IMR-90 (cell line): ENCODE measurements around the gene KATNAL2. TPM values are rescaled to one million over a fixed set of nuclear protein-coding genes. Genes with fewer than 3 reads are reported as not detected.

Experiments used
- ATAC-seq: fragments of 200-7000 bp; cut with Tn5 transposase; 2 replicates; pipeline ENCODE4 v1.9.1; 2020; ENCODE audit warnings: low read depth, mild to moderate bottlenecking, moderate library complexity
- BruUV-seq: library from RNA; stranded (reverse); fragments of 400-500 nt; replicated peaks from 2 replicates; lab custom pipeline; 2021; lab: Mats Ljungman, UMichigan
- CTCF ChIA-PET: fragments of 300-600 bp; formaldehyde crosslinking; extraction: SDS; loops from one replicate; lab custom pipeline; 2021; ENCODE audit warnings: antibody characterized with exemption; lab: Yijun Ruan, JAX
- POLR2A ChIA-PET: fragments of 300-600 bp; sonication (Branson Sonifier 250); formaldehyde crosslinking; loops from one replicate; lab custom pipeline; 2022; ENCODE audit warnings: antibody characterized with exemption; ENCODE audit not compliant: unreplicated experiment; lab: Charles Lee
- DNase-seq: peaks from one replicate; pipeline ENCODE4 v3.0.0; 2013
- H2AFZ ChIP-seq: replicated peaks from 2 replicates; pipeline ENCODE3; 2013; ENCODE audit warnings: low read length, mild to moderate bottlenecking; ENCODE audit not compliant: poor library complexity
- H2AK5ac ChIP-seq: 2 replicates; pipeline ENCODE4 v1.6.1; 2013; ENCODE audit warnings: low read depth, low read length, inconsistent platforms
- H2AK9ac ChIP-seq: replicated peaks from 2 replicates; pipeline ENCODE3; 2013; ENCODE audit warnings: mild to moderate bottlenecking, low read depth, low read length, moderate library complexity; ENCODE audit not compliant: poor library complexity
- H2BK120ac ChIP-seq: 2 replicates; pipeline ENCODE4 v1.6.1; 2013; ENCODE audit warnings: low read depth, low read length, inconsistent platforms
- H2BK15ac ChIP-seq: 3 replicates; pipeline ENCODE4 v1.6.1; 2013; ENCODE audit warnings: low read depth, low read length, inconsistent platforms
- H2BK20ac ChIP-seq: 2 replicates; pipeline ENCODE4 v1.6.1; 2013; ENCODE audit warnings: low read depth, mild to moderate bottlenecking, inconsistent platforms, low read length, moderate library complexity
- H2BK5ac ChIP-seq: 2 replicates; pipeline ENCODE4 v1.6.1; 2013; ENCODE audit warnings: mild to moderate bottlenecking, low read depth, low read length, inconsistent platforms; ENCODE audit not compliant: poor library complexity, severe bottlenecking
- H3K14ac ChIP-seq: replicated peaks from 2 replicates; pipeline ENCODE4 v1.6.1; 2013; ENCODE audit warnings: low read depth, low read length, inconsistent platforms
- H3K18ac ChIP-seq: 2 replicates; pipeline ENCODE4 v1.6.1; 2013; ENCODE audit warnings: low read depth, low read length, control low read depth
- H3K23ac ChIP-seq: 2 replicates; pipeline ENCODE4 v1.6.1; 2013; ENCODE audit warnings: low read depth, low read length, inconsistent platforms
- H3K27ac ChIP-seq: 2 replicates; pipeline ENCODE4 v1.5.1; 2013; ENCODE audit warnings: mild to moderate bottlenecking, control low read depth, low read length; ENCODE audit not compliant: insufficient read depth
- H3K27me3 ChIP-seq: 2 replicates; pipeline ENCODE4 v1.6.1; 2013; ENCODE audit warnings: low read length; ENCODE audit not compliant: control insufficient read depth, insufficient read depth
- H3K36me3 ChIP-seq: 2 replicates; pipeline ENCODE4 v1.6.1; 2013; ENCODE audit warnings: low read length, mixed read lengths; ENCODE audit not compliant: control insufficient read depth, insufficient read depth
- H3K4ac ChIP-seq: 2 replicates; pipeline ENCODE4 v1.6.1; 2013; ENCODE audit warnings: low read depth, low read length, inconsistent platforms
- H3K4me1 ChIP-seq: 2 replicates; pipeline ENCODE4 v1.6.1; 2013; ENCODE audit warnings: low read length, mixed read lengths; ENCODE audit not compliant: control insufficient read depth, insufficient read depth
- H3K4me2 ChIP-seq: 2 replicates; pipeline ENCODE4 v1.6.1; 2013; ENCODE audit warnings: low read depth, mild to moderate bottlenecking, control low read depth, low read length, moderate library complexity
- H3K4me3 ChIP-seq: 2 replicates; pipeline ENCODE4 v1.5.1; 2013; ENCODE audit warnings: low read depth, mild to moderate bottlenecking, control low read depth, low read length, moderate library complexity; ENCODE audit not compliant: insufficient read depth
- H3K56ac ChIP-seq: 2 replicates; pipeline ENCODE4 v1.6.1; 2013; ENCODE audit warnings: low read length, inconsistent platforms; ENCODE audit not compliant: insufficient read depth; ENCODE audit errors: extremely low read depth
- H3K79me1 ChIP-seq, 2 experiments: 2 replicates each; pipeline ENCODE4 v1.6.1; 2013; ENCODE audit warnings: low read length in 2 of 2, inconsistent platforms in 1 of 2, low read depth in 1 of 2
- H3K9ac ChIP-seq: 2 replicates; pipeline ENCODE4 v1.6.1; 2013; ENCODE audit warnings: low read depth, low read length, control low read depth
- H3K9me1 ChIP-seq: 2 replicates; pipeline ENCODE4 v1.6.1; 2013; ENCODE audit warnings: low read length, inconsistent platforms; ENCODE audit not compliant: insufficient read depth
- H3K9me3 ChIP-seq: 2 replicates; pipeline ENCODE4 v1.6.1; 2013; ENCODE audit warnings: low read length; ENCODE audit not compliant: control insufficient read depth, insufficient read depth
- H4K20me1 ChIP-seq: 2 replicates; pipeline ENCODE4 v1.6.1; 2013; ENCODE audit warnings: low read length, inconsistent platforms; ENCODE audit not compliant: insufficient read depth
- H4K5ac ChIP-seq: 2 replicates; pipeline ENCODE4 v1.6.1; 2013; ENCODE audit warnings: mild to moderate bottlenecking, low read depth, low read length, control low read depth
- H4K8ac ChIP-seq, 2 experiments: 2 replicates each; pipeline ENCODE4 v1.6.1; 2013; ENCODE audit warnings: low read depth in 2 of 2, low read length in 2 of 2, control low read depth in 1 of 2, inconsistent platforms in 1 of 2
- H4K91ac ChIP-seq: 2 replicates; pipeline ENCODE4 v1.6.1; 2013; ENCODE audit warnings: low read depth, low read length, inconsistent platforms; ENCODE audit not compliant: insufficient read depth
- CEBPB ChIP-seq: IDR thresholded peaks from 2 replicates; pipeline ENCODE4 v1.6.1; 2012; ENCODE audit warnings: low read depth, low read length, improper control_type of control experiment
- CHD1 ChIP-seq: IDR thresholded peaks from 2 replicates; pipeline ENCODE4 v1.6.1; 2012; ENCODE audit warnings: low read depth, low read length, improper control_type of control experiment
- ELK1 ChIP-seq: fragments of 150-350 bp; IDR thresholded peaks from 2 replicates; pipeline ENCODE4 v1.6.1; 2016; ENCODE audit warnings: low read depth, mild to moderate bottlenecking, low read length, moderate library complexity, borderline replicate concordance
- FOS ChIP-seq: fragments of 150-350 bp; IDR thresholded peaks from 2 replicates; pipeline ENCODE4 v1.6.1; 2016; ENCODE audit warnings: low read depth, low read length
- MAFK ChIP-seq: IDR thresholded peaks from 2 replicates; pipeline ENCODE4 v1.6.1; 2012; ENCODE audit warnings: low read depth, low read length, improper control_type of control experiment
- NFE2L2 ChIP-seq: fragments of 150-350 bp; IDR thresholded peaks from 2 replicates; pipeline ENCODE4 v1.6.1; 2016; ENCODE audit warnings: low read depth, mild to moderate bottlenecking, low read length
- POLR2A ChIP-seq: IDR thresholded peaks from 2 replicates; pipeline ENCODE4 v1.6.1; 2012; ENCODE audit warnings: mild to moderate bottlenecking, low read depth, low read length
- RCOR1 ChIP-seq: IDR thresholded peaks from 2 replicates; pipeline ENCODE4 v1.6.1; 2012; ENCODE audit warnings: mild to moderate bottlenecking, low read length, improper control_type of control experiment; ENCODE audit not compliant: insufficient replicate concordance
- SMC3 ChIP-seq: fragments of 150-350 bp; IDR thresholded peaks from 2 replicates; pipeline ENCODE4 v1.6.1; 2016; ENCODE audit warnings: low read depth, mild to moderate bottlenecking, antibody characterized with exemption, low read length, moderate library complexity
- USF2 ChIP-seq: fragments of 150-350 bp; IDR thresholded peaks from 2 replicates; pipeline ENCODE4 v1.6.1; 2017; ENCODE audit warnings: mild to moderate bottlenecking, antibody characterized with exemption, low read length, low read depth
- WGBS, 2 experiments: methylation state at CpG; one replicate each; pipeline versions ENCODE4 v1.1.5 to v1.1.7; 2013; ENCODE audit warnings: missing lambda C conversion rate in 2 of 2; ENCODE audit not compliant: insufficient read length in 1 of 2; ENCODE audit errors: extremely low coverage in 2 of 2; 5-methylcytosine and 5-hydroxymethylcytosine counted together
- dilution Hi-C: fragments of 300-500 bp; cut with HindIII; formaldehyde crosslinking; loops from one replicate; pipeline ENCODE4 v1.14.3; 2018; ENCODE audit warnings: low sequenced_read_pairs; ENCODE audit not compliant: unreplicated experiment
- in situ Hi-C: fragments of 300-500 bp; cut with MboI; formaldehyde crosslinking; loops from 3 replicates; pipeline ENCODE4 v1.14.3; 2019; ENCODE audit warnings: low sequenced_read_pairs, inconsistent platforms, mixed read lengths
- intact Hi-C: fragments of 100-400 bp; cut with micrococcal nuclease; formaldehyde crosslinking; loops from 2 replicates; pipeline ENCODE4 v1.10.0; 2022
- polyA plus RNA-seq, 3 experiments: library from polyadenylated mRNA; depleted of rRNA; stranded (reverse); fragments of >200 nt; gene quantifications; 2 replicates each; pipeline ENCODE4 v1.2.3, GENCODE V29; 2012; ENCODE audit warnings: low replicate concordance in 1 of 3
- total RNA-seq: library from RNA; depleted of rRNA; stranded (reverse); fragments of >200 nt; gene quantifications from 2 replicates; pipeline ENCODE4 v1.2.3, GENCODE V29; 2012

KATNAL2 gene
- total and polyA plus RNA-seq, 2 of the 4 experiments (the other 2 are of a cell fraction) = 0.90 to 2.3 TPM

GRCh38 chr18:47063096-47063495, 145.7 kb downstream of the KATNAL2 start:
- Histone ChIP-seq H4K91ac (no peak overlapping the region), H3K27me3 (no peaks in the 10 kb centered on the region), H3K56ac (no peak overlapping the region), H3K79me1 (no peaks in the 10 kb centered on the region), H4K20me1 (no peaks in the 10 kb centered on the region), H2AK5ac (no peak overlapping the region), H3K18ac (no peak overlapping the region), H2AK9ac (no peak overlapping the region), H3K27ac (no peak overlapping the region), H2BK15ac (no peak overlapping the region), H3K23ac (no peak overlapping the region), H3K36me3 (no peaks in the 10 kb centered on the region), H2AFZ (no peak overlapping the region), H3K4ac (no peak overlapping the region), H2BK120ac (no peak overlapping the region), H4K5ac (no peak overlapping the region), H3K9me1 (no peaks in the 10 kb centered on the region), H3K14ac (no peak overlapping the region), H3K4me2 (no peak overlapping the region), H3K9ac (no peak overlapping the region), H3K4me3 (no peak overlapping the region), H3K4me1 (no peaks in the 10 kb centered on the region), H4K8ac (no peak overlapping the region), H2BK20ac (no peak overlapping the region), H3K9me3 (no peaks in the 10 kb centered on the region), H2BK5ac (no peak overlapping the region)
- ChIA-PET POLR2A (no interaction called here), CTCF (interaction anchor here (0.8 kb wide), 1 partner anchor 51 kb away, joined by 3 read pairs; no protein-coding TSS in a partner anchor)
- ATAC-seq (no peak), DNase-seq (no peak)
- TF ChIP-seq FOS (no peak), NFE2L2 (no peak), MAFK (no peak), CEBPB (no peak), USF2 (no peak), RCOR1 (no peak), POLR2A (no peak), ELK1 (no peak), SMC3 (no peak), CHD1 (no peak)
- dilution Hi-C loops (no loop called here), intact Hi-C loops (no loop called here), in situ Hi-C loops (no loop called here)
- no TSS peak for BruUV-seq
- WGBS, 2 experiments = no CpG with 5 or more reads among the region's 8 CpGs
